GM18873 (cell line): ENCODE results near the gene DENND1C.

Experiments used
- ATAC-seq: cut with Tn5 transposase; IDR thresholded peaks from one replicate; pipeline ENCODE4 v1.9.1; 2021; ENCODE audit warnings: mild to moderate bottlenecking, moderate library complexity, moderate number of reproducible peaks; ENCODE audit not compliant: unreplicated experiment, low FRiP score

Gene DENND1C, protein sequence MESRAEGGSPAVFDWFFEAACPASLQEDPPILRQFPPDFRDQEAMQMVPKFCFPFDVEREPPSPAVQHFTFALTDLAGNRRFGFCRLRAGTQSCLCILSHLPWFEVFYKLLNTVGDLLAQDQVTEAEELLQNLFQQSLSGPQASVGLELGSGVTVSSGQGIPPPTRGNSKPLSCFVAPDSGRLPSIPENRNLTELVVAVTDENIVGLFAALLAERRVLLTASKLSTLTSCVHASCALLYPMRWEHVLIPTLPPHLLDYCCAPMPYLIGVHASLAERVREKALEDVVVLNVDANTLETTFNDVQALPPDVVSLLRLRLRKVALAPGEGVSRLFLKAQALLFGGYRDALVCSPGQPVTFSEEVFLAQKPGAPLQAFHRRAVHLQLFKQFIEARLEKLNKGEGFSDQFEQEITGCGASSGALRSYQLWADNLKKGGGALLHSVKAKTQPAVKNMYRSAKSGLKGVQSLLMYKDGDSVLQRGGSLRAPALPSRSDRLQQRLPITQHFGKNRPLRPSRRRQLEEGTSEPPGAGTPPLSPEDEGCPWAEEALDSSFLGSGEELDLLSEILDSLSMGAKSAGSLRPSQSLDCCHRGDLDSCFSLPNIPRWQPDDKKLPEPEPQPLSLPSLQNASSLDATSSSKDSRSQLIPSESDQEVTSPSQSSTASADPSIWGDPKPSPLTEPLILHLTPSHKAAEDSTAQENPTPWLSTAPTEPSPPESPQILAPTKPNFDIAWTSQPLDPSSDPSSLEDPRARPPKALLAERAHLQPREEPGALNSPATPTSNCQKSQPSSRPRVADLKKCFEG

DNA sequence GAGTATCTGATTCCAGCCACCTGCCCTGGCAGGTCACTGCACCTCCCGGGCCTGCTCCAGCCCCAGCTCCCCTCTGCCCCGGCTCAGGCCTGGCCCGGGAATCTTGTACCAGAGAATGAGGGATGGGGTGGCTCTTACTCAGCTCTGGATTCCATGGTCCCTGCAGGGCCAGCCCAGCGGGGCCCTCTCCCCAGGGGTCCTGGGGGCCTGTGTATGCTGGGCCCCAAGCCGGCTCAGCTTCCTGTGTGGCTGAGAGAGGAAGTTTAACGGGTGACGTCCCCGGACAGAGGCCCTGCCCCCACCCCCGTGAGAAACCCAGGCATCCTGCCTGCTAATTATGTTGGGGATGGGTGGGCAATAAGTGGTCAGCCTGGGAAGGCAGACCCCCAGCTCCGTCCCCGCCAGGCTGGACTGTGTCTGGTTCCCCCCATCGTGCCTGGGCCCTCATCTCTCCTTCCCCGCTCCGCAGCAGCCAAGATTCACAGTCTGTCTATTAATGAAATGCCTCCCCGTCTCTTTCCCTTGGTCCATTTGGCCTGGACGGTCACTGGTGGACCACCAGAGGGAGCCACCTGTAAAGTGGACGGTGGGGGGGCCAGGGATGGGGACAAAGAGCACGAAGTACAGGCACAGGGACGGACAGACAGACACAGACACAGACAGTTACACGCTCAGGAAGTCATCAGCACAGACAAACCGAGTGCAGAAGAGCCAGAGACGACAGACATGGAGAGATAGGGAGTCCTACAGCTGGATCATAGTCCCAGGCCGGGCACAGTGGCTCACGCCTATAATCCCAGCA is at the start of gene DENND1C:
TSS of gene DENND1C (minus strand) at position 247 of the 802 bp plus-strand sequence. CDS start at position 155, 92 bp downstream.
- no peak for ATAC-seq

DNA sequence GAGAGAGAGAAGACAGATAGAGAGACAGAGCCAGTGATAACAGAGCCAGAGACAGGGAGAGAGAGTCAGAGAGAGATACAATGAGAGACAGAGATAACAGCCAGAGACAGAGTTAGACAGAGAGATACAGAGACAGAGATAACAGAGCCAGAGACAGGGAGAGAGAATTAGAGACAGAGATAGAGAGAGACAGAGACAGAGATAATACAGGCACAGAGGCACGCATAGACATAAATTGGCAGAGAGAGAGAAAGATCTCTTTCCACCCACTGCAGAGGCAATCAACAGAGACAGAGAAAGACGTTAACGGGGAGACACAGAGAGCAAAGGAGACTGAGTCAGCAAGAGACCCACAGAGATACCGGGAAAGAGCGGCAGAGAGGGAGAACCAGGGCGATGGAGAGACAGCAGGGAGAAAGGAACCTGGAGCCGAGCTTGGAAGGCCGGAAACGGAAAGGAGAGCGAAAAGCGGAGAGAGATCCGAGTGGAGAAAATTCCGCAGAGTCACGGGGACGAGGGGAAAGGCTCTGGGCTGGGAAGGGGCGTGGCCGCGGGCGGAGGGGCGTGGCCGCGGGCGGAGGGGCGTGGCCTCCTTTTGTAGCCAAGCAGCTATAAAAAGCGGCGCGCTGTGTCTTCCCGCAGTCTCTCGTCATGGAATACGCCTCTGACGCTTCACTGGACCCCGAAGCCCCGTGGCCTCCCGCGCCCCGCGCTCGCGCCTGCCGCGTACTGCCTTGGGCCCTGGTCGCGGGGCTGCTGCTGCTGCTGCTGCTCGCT is 49.0 kb upstream of the DENND1C start, which contains the start of gene TNFSF9:
TSS of gene TNFSF9 (plus strand) at position 641 of the 777 bp plus-strand sequence. CDS start at position 652, 11 bp downstream.
- peak; percentile 35 for ATAC-seq

DNA sequence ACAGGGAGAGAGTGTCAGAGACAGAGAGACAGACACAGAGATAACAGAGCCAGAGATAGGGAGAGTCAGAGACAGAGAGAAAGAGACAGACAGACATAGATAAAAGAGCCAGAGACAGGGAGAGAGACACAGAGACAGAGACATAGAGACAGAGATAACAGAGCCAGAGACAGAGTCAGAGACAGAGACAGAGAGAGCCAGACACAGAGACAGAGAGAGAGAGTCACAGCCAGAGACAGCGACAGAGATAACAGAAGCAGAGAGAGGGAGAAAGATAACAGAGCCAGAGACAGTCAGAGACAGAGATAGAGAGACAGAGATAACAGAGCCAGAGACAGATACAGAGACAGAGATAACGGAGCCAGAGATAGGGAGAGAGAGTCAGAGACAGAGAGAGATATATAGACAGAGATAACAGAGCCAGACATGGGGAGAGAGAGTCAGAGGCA is 48.4 kb upstream of the DENND1C start:
- no peak for ATAC-seq

DNA sequence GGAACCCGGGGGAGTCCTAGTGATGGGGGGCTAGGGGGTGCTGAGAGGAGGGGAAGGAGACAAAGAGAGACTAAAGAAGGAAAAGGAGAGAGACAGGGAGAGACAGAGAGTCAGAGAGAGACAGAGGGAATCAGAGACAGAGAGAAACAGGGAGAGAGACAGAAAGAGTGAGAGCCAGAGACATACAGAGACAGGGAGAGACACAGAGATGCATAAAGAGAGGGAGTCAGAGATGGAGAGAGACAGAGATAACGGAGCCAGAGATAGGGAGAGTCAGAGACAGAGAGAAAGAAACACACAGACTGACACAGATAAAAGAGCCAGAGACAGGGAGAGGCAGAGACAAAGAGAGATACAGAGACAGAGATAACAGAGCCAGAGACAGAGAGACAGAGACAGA is 47.8 kb upstream of the DENND1C start:
- ATAC-seq, result no peak

DNA sequence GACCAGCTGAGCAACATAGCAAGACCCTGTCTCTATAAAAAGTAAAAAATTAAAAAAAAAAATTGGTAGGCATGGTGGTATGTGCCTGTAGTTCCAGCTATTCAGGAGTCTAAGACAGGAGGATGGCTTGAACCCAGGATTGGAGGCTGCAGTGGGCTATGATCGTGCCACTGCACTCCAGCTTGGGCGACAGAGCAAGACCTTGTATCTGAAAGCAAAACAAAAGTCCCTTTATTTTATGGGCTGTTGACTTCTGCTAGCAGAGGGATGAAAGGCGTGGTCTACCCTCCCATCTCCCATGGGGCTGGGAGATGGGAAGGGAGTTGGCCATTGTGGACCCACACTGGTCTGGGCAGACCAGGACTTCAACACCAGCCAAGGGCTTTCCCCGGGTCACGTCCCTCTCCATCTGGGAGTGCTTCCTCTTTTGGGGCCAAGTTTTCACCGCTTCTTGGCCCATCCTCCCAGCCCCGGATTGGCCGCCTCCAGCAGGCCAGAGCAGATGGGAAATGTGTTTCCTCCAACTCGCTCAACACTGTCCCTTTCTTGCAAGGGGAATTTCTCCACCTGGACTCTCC is 47.0 kb upstream of the DENND1C start:
- ATAC-seq, result no peak

DNA sequence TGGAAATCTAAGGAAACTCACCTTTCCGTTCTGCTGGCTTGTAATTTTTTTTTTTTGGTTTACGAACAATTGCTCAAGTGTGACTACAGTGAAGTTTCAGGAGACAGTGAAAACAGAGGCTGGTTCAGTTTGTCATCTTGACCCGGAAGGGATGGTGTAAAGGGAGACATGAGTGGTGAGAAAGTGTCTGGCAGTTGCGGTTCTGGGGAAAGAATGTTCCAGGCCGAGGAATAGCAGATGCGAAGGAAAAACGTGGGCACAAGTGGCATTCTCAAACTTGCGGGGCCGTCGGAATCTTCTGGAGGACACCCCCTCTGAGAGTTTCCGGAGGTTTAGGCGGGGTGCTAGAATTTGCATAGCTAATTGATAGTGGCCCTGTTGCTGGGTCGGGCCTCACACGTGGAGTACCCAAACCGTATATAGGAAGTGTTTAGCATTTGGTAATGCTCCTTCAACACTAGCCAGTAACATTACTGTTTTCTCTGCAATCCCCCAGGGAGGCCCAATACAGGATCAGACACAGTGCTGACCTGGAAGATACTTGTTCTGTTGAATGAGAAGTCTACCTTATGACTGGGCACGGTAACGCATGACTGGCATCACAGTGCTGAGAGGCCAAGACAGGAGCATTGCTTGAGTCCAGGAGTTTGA is 46.4 kb upstream of the DENND1C start:
- ATAC-seq, result peak; percentile 37

DNA sequence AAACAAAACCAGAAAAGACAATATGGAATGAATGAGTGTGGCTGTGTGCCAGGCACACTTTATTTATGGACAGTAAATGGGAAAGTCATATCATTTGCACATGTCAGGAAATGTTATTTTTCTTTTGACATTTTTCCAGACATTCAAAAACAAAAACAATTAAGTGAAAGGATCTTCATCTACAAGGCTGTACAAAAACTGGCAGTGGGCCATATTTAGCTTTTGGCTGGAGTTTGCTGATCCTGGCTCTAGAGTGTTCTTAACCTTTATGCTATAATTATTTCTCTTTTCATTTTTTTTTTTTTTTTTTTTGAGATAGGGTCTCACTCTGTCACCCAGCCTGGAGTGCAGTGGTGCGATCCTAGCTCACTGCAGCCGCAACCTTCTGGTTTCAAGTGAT is 42.7 kb upstream of the DENND1C start:
- no peak for ATAC-seq

DNA sequence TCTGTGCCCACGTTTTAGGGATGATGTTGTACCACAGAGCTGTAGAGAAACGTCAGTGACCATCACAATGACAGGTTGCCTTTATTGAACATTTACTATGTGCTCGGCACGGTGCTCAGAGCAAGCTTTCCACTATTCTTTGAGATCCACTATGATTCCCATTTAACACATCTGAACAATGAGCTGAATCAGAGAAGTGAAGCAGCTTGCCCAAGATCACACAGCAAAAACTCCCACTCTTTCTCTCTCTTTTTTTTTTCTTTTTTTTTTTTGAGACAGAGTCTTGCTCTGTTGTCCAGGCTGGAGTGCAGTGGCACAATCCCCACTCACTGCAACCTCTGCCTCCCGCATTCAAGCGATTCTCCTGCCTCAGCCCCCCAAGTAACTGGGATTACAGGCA is 41.1 kb upstream of the DENND1C start:
- no peak for ATAC-seq

DNA sequence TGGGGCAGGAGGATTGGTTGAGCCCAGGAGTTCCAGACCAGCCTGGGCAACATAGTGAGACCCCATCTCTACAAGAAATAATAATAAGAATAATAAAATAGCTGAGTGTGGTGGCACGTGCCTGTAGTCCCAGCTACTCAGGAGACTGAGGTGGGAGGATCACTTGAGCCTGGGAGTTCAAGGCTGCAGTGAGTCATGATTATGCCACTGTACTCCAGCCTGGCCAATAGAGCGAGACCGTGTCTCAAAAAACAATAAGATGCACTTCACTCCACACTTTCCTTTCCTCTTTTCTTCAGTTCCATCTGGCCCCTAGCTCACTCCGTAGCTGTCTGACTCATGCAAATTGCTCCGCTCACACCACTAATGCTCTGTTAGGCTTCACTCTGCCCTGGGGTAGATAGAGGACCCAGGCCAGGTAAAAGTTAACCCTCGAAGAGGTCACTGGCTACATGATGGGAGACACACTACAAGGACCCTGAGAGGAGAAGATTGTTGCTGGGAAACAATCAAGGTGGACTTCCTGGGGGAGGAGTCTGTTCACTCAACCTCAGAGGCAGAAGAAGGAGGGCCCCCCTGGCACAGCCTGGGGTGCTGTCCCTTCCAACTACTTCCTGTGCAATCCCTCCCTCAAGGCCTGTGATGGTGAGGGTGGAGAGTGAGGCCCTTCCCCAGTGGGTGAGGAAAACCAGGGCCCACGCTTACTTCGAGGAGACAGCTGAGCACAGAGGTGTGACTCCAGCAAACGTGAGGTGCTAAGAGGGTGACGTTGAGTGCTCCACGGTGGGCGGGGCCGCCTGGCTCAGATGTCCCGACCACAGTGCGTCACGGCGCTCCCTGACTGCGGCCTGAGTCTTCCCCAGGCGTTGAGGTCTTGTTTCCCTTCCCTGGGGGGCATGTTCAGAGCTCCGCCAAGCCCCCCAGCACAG is 40.4 kb upstream of the DENND1C start:
- peak; percentile 31 for ATAC-seq

DNA sequence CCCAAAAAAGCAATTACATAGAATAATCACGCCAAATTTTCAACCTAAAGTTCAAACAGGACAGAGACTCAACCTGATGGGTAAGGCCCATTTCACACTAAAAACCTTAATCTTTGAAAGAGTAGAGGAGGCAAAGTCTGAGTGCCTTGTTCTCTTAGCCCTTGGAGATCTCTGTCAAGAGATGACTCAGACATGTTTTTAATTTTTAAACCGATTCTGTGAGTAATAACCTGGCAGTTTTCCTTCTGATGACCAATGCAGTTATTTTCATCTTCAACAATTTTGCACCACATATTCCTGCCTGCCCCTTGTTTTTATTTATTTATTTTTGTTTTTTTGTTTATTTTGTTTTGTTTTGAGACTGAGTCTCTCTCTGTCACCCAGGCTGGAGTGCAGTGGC is 37.7 kb upstream of the DENND1C start:
- no peak for ATAC-seq

DNA sequence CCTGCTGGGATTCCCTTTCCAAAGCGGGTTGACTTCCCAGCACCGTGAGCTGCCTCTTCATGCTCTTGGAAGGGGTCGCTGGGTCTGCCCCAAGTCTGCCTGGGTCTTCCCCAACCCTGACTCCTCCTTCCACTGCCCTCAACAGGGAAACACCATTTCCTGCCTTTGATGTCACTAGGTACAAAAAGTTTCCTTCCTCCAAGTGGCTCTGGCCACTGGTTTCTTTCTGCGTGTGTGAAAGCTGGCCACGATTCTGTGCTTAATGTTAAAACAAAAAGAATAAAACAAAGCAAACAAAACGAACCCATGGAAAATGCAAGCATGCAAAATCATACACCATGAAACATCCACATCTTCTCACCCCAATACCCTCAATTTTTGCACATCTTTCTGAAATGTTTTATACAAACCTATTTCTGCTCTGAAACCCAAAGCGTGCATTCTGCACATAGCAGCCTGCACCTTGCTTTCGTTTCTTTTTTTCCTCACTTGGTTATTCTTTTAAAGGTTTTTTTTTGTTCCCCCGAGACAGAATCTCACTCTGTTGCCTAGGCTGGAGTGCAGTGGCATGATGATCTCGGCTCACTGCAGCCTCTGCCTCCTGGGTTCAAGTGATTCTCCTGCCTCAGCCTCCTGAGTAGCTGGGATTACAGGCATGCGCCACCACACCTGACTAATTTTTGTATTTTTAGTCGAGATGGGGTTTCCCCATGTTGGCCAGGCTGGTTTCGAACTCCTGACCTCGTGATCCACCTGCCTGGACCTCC is 36.7 kb upstream of the DENND1C start:
- ATAC-seq, result no peak

DNA sequence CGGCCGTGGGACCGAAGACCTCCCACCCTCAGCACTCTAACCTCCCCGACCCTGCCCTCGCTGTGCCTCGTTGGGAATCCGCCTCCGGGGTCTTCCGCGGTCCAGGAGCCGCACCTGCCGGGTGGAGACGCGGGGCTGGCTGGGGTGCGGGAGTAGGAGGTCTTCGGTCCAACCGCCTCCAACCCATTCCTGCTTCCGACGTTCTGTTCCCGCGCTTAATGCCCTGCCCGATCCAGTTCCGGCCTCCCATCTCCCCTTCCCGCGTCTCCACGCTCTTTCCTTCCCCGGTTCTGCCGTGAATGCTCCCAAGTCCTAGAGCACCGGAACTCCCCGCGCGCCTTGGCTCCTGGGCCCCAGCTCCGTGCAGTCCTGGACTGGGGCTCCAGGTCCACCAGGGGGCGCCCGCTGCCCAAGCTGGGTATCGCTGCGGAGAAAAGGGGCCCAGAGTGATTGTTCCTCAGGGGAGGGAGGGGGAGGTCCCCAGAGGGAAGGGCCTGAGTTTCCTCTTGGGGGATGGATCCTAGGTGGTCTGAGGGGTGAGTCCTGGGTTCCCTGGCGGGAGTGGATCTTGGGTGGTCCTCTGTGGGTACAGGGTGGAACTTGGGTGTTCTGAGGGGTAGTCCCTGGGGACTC is 35.2 kb upstream of the DENND1C start:
- no peak for ATAC-seq

DNA sequence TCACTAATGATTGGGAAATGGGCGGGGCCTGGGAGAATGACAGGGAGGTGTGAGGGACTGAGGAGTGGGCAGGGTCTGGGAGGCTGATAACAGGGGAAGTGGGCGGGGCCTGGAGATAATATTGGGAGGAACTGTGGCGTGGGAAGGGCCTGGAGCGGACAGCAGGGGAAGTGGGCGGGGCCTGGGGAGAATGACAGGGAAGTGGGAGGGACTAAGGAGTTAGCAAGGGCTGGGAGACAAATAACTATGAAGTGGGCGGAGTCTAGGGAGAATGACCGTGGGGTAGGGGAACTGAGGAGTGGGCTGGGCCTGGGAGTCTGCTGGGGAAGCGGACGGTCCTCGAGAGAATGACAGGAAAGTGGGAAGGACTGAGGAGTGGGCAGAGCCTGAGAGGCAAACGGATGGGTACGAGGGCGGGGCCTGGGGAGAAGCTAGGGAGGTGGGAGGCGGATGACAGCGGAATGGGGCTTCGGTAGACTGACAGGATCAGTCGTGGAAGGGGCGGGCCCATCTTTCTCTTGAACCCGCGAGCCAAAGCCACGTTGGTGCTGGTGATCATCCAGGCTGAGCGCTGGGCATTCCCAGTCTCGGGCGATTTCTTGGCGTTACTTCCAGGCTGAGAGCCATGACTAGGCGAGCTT is 34.6 kb upstream of the DENND1C start:
- ATAC-seq, result peak; percentile 41

DNA sequence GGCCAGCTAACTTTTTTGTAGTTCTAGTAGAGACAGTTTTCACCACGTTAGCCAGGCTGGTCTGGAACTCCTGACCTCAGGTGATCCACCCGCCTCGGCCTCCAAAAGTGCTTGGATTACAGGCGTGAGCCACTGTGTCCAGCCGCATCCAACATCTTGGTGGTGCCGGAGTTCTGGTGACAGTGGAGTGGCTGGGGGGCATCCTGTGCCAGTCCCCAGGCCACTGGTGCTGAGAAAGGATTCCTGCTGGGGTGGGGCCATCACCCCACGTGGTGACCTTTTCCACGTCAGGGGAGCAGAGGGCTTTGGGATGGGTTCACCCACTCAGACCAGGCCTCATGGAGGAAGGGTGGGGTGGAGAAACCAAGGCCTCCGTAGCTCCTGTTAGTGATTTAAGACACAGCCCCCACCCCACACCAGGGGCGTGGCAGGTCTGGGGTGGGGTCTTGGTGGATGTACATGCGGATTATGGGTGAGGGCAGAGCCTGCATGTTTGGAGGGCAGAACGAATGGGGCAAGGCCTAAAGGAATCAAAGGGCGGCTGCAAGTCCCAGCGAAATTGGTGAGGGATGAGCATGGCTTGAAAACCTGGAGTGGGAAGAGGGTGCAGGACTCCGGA is 33.4 kb upstream of the DENND1C start:
- no peak for ATAC-seq

DNA sequence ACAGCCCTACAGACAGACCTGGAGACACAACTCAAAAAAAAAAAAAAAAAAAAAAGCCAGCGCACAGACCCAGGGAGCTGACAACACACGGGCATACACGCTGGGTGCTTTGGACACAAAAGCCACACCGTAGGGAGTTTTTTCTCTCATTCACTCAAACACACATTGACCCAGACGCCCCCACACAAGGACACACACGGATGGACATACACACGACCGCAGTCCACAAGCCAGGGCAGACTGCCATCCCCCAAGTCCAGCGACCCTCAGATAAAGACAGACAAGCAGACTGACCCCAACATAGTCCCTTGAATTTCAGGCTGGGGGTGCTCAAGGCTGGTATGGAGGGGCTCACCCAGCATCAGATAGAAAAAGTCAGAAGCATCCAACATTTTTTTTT is 32.5 kb upstream of the DENND1C start:
- no peak for ATAC-seq

DNA sequence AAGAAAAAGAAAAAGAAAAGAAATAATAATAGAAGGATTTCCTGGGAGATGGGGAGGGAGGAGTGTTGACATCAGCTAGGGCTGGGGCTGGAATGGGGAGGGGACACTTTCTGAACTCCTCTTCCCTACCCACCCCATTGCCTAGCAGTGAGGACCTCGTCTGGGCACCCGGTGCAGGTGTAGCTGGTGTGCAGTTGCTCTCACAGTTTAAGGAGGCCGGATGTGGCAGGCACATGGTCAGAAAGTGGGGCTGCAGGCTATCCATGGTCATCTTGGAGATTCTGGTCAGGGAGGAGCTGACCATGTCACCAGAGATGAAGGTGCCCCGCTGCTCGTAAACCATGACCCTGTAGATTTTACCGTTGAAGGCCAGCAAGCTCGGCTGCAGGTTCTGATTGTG is 29.0 kb upstream of the DENND1C start:
- ATAC-seq, result no peak
